OCI-M1 (cell line): ENCODE data around the gene SFTPA1.
"Not testable (repeated sequence)": the region's sequence is repeated elsewhere in the genome, so short reads cannot be mapped to it uniquely, and the experiment has no call there.

ENCODE experiments used
- DNase-seq: peaks from one replicate; lab custom pipeline; 2025; lab: John Stamatoyannopoulos, UW

SFTPA1 gene

DNA sequence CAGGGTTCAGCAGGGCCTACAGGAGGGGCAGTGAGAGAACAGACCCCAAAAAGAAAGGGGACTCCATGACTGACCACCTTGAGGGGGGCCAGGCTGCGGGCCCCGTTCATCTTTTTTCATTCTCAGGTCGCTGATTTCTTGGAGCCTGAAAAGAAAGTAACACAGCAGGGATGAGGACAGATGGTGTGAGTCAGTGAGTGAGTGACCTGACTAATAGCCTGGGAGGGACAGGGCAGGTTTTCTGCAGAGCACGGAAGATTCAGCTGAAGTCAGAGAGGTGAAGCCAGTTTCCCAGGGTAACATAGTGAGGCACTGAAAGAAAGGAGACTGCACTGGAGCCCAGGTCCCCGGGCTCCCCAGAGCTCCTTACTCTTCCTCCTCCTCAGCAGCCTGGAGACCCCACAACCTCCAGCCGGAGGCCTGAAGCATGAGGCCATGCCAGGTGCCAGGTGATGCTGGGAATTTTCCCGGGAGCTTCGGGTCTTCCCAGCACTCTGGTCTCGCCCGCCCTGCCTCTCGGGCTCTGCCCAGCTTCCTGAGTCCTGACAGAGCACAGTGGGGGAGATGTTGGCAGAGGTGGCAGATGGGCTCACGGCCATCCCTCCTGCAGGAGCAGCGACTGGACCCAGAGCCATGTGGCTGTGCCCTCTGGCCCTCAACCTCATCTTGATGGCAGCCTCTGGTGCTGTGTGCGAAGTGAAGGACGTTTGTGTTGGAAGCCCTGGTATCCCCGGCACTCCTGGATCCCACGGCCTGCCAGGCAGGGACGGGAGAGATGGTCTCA, 646 bp downstream of the SFTPA1 start:
- DNase-seq = not testable (repeated sequence)

DNA sequence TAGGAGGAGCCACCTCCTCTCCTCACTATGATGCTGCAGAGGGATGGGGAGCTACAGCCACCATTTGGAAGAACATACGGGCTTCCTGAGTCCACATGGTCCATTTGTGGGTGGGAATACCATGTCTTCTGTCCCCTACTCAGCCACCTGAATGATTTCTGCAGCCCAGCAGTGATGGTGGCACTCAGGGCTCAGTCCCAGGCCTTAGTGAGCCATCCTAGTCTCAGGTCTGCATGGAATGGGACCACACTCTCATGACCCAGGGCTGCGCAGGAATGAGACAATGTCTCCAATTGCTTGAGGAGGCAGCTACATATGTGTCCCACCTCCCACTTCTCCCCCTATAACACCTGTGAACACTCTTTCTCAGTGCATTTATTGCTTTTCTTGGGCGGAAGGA, 4.8 kb downstream of the SFTPA1 start:
- no peak for DNase-seq

DNA sequence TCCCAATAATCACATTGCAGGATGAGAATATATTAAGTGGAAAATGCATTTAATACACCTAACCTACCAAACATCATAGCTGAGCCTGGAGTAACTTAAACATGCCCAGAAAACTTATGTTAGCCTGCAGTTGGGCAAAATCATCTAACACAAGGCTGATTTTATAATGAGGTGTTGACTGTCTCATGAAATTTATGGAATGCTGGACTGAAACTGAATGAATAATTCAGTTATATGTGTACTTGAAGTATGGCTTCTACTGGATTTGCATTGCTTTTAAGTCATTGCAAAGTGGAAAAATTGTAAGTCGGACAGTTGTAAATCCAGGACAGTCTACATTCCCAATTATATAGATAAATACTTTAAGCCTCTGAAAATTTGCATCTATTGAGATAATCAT, 5.4 kb downstream of the SFTPA1 start:
- DNase-seq = no peak

DNA sequence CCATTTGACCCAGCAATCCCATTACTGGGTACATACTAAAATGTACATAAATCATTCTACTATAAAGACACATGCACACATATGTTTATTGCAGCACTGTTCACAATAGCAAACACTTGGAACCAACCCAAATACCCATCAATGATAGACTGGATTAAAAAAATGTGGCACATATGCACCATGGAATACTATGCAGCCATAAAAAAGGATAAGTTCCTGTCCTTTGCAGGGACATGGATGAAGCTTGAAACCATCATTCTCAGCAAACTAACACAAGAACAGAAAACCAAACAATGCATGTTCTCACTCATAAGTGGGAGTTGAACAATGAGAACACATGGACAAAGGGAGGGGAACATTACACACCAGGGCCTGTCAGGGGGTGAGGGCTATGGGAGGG, 12.9 kb downstream of the SFTPA1 start:
- not testable (repeated sequence) for DNase-seq

DNA sequence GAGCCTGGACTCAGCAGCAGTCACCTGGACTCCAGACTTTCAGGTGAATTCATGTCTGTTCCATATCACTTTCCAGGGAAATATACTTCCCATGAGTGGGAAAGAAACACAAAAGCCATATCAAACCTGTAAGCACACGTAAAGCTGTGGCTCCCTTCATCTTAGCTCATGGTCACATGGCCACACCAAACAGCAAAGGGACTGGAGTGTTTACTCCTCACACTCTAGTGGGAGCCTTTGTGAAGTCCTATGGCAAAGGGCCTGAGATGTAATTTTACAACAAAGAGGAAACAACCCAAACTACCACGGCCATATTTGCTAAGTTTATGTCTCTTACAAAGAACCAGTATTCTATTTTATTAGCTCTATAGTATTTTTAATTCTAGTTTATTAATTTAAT, 16.3 kb downstream of the SFTPA1 start:
- DNase-seq = no peak

DNA sequence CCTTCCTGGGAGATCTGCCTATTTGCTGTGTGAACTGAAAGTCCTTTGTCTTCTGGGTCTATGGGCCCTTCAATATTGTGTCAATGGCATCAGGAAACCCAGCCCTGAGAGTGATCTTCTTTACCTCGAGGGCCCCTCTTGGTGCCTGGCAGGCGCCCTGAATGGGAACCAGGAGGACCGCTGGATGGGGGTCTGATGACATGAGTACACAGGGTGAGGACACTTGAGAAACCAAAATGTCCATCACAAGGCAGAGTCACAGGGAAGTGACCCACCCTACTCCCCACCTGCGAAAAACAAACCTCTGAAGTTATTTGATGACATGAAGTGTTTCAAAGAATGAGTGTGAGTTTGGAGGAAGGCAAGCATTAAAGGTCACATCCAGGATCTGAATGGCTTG, 17.3 kb downstream of the SFTPA1 start:
- DNase-seq = no peak

DNA sequence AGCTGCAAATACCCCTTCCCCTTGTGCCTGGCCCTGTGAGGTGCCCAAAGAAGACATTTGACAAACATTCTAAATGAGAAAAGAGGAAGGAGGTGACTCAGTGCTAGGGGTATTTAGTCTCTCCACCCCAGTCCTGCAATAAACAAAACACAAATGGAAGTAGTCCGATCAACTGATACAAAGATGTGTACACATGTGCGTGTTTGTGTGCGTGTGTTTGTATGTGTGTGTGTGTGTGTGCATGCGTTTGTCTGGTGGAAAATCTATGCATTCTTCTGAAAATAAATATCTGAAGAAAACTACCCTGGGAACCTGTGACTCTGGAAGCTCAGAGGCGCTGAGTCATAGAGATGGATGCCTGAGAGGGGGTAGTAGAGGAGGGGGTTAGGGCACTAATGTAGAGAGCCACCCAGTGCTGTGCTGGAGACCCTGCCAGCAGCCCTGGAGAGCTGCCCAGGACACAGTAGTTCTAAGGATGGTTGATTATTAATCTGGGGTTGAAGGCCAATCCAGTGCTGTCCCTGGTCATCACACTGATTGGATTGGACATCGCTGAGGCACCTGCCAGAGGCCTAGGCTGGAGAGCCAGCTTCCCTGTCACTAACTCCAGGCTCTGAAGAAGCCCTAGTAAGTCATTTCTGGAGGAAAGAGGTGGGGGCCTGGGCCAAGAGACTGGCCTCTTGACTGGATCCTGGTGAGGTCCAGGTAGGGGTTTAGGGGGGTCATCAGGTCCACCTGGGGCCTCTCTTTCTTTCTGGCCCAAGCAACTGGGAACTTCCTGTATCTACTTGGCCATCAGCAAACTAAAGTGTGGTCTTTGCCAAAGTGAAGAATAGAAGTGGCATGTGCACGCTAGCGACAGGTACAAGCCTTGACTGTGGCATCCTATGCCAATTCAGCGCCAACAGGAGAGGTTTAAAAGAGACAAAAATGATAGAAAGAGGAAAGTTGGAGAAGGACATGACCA, 18.5 kb downstream of the SFTPA1 start:
- DNase-seq = no peak

DNA sequence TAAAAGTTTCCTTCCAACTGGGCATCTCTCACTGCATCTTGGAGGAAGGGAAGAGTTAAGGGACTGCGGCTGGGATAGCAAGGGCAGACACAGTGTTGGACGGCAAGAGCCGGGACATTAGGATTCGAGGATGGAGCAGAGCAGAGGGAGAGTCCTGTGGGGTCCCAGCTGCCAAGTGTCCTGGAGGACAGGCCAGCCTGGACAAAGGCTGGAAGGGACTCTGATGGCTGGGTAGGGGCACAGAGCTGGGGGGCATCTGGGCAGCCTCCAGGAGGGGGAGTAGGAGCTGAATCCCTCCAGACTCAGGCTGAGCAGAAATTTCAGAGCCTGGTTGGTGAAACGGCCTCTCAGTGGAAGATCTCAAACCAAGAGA, 19.2 kb downstream of the SFTPA1 start:
- DNase-seq = no peak

DNA sequence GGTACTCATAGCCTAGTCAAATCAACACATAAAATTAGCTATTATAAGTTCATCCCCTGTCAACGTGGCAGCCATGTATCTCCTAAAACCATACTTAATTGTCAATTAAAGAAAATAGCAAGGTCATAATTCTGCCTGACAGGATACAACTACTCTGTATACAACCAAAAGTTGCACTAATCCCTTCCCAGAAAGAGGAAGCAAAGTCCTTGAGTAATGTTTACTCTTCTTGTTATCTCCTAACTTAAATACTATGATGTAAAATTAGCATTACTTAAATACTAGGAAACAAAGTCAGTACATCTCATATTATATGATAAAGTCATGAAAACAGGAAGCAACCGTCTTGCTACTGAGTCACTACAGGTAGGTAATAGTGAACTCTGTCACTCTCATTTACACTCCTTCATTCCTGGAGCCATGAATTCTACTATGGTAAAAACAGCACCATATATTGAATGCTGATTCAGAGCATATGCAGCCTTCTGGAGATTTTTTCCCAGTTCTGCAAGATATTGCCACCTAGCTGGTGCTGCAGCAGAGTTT, 26.0 kb downstream of the SFTPA1 start:
- peak; percentile 65 for DNase-seq

DNA sequence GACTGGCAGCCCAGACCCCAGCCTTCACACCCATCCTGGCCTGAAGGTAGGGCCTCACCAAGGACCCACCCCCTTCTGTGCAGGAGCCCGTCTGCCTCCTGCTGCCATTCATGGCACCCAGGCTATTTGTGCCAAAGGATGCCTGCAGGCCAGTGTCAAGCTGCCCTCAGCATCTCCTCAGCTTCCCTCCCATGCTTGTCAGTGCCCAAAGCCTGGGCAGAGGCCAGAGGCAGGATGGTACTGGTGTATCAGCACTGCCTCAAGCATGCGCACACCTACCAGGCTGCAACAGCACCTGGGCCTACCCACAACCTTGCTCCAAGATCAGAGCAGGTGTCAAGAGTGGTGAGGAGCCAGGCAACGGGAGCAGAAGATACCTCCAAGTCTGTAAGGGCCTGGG, 27.6 kb downstream of the SFTPA1 start:
- DNase-seq = no peak

DNA sequence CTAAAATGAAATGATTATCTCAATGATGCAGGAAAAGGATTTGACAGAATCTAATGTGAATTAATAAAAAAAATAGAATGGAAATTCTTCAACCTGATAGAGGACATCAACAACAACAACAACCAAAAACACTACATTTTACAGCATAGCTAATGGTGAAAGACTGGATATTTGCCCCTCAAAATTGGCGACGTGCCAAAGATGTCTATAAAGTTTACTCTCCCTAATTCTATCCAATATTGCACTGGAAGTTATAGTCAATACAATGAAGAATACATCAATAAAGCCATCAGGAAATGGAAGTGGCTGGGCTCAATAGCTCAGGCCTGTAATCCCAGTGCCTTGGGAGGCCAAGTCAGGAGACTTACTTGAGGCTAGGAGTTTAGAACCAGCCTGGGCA, 42.0 kb downstream of the SFTPA1 start:
- not testable (repeated sequence) for DNase-seq

DNA sequence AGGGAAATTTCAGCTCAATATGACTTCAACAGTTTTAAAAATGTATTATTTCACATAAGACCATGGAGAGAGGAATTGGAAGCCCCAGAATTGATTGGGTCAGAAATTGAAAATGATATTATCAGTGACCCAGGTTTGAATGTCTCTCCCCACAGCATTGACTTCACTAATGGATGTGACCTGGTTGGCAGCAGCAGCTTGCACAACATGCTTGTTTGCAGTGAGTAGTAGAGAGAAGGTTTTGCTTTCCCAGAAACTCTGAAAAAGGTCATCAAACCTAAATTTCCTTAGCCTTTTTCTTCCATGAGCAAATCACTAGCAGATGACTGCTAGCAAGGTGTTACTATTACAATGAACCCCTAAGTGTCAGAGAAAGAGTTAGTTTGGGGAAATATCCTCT, 52.5 kb downstream of the SFTPA1 start:
- not testable (repeated sequence) for DNase-seq

DNA sequence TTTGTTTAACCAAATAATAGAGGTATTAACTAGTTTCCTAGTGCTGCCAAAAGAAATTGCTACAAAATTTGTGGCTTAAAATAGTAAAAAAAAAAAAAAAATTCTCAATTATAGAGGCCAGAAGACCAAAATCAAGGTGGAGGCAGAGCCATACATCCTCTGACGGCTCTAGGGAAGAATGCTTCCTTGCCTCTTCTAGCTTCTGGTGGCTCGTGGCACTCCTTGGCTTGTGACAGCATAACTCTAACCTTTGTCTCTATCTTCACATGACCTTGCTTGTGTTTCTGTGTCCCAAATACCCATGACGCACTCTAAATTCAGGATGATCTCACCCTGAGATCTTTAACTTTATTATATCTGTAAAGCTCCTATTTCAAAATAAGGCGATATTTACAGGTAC, 53.9 kb downstream of the SFTPA1 start:
- DNase-seq = not testable (repeated sequence)
